ENCODE data around the gene SH3GLB2.
A peak's percentile ranks its signal among the peaks of the same experiment; 100 is the strongest.
"Not testable (repeated sequence)": the region's sequence is repeated elsewhere in the genome, so short reads cannot be mapped to it uniquely, and the experiment has no call there.

Gene SH3GLB2

DNA sequence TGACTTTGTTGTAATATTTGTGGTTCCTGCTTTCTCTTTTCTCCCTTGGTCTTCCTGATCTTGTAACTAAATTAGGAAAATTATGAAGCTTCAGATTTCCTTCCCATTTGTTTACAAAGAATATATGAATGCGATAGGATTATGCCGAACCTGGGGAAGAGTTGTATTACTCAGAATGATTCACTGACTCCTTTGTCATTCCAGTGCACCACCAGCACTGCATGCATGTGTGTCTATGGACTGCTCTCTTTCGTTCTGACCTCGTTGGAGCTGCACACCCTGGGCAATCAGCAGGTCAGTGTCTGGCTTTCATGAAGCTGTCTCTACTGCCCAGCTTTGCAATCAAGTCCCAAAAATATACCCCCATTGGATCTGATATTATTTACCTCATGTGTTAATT, 55.2 kb downstream of the SH3GLB2 start:
- no peak for TF ChIP-seq CTCF (IDR thresholded peaks at IDR 0.05; ENCODE audit: low read depth, low read length, missing control alignments)
- Histone ChIP-seq H3K36me3 (replicated peaks) (peaks cover 44% of the 10 kb centered on the region), H3K4me3 (ENCODE audit: low read depth, low read length) (no peak overlapping the region), H3K27me3 (replicated peaks) (no peaks in the 10 kb centered on the region), H3K27ac (peak overlapping the region; percentile 28)
- DNase-seq: peak; percentile 71
- in situ Hi-C loops (cut with HindIII; ENCODE audit: low pct_ligation_motif_present, low sequenced_read_pairs): no loop called here

DNA sequence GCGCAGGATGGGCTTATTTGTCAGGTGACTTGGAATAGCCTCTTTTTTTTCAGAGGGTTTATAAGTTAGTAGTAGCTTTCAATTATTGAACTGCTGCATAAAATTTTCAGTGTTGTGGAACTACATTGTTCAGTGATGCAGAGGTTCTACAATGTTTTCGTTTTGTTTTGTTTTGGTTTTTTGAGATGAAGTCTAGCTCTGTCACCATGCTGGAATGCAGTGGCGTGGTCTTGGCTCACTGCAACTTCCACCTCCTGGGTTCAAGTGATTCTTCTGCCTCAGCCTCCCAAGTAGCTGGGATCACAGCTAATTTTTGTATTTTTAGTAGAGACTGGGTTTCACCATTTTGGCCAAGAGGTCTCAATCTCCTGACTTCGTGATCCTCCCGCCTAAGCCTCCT, 58.6 kb downstream of the SH3GLB2 start:
- in situ Hi-C loops (cut with HindIII; ENCODE audit: low pct_ligation_motif_present, low sequenced_read_pairs): no loop called here
- H3K36me3 ChIP-seq (replicated peaks): peaks cover 24% of the 10 kb centered on the region
- H3K27ac ChIP-seq: peak overlapping the region; percentile 27
- TF ChIP-seq CTCF (IDR thresholded peaks at IDR 0.05; ENCODE audit: low read depth, low read length, missing control alignments): no peak
- no peak overlapping the region for H3K4me3 ChIP-seq (ENCODE audit: low read depth, low read length)
- no peaks in the 10 kb centered on the region for H3K27me3 ChIP-seq (replicated peaks)
- peak; percentile 61 for DNase-seq

DNA sequence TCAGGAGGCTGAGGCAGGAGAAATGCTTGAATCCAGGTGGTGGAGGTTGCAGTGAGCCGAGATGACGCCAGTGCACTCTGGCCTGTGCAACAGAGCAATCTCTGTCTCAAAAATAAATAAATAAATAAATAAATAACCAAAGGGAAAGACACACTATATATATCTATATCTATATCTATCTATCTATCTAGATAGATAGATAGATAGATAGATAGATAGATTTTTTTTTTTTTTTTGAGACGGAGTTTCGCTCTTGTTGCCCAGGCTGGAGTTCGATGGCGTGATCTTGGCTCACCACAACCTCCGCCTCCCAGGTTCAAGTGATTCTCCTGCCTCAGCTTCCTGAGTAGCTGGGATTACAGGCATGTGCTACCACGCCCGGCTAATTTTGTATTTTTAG, 66.7 kb downstream of the SH3GLB2 start:
- H3K4me3 ChIP-seq (ENCODE audit: low read depth, low read length); H3K27ac ChIP-seq; DNase-seq; H3K27me3 ChIP-seq (replicated peaks); in situ Hi-C loops (cut with HindIII; ENCODE audit: low pct_ligation_motif_present, low sequenced_read_pairs): not testable (repeated sequence)
- peaks cover 31% of the 10 kb centered on the region for H3K36me3 ChIP-seq (replicated peaks)
